GM23338 (cell line): Measurements from ENCODE around the gene COL21A1. TPM values are rescaled to one million over a fixed set of nuclear protein-coding genes. Genes with fewer than 3 reads are reported as not detected.

Source experiments
- ATAC-seq: fragments of 200-7000 bp; cut with Tn5 transposase; 3 replicates; pipeline ENCODE4 v1.9.1; 2020
- DNase-seq: peaks from one replicate; pipeline ENCODE4 v3.0.0-alpha.2; 2015; ENCODE audit warnings: low spot score
- H2AFZ ChIP-seq: fragments of 200-600 bp; sonication (generic); 2 replicates; pipeline ENCODE4 v1.8.0; 2016; ENCODE audit warnings: antibody characterized with exemption, mild to moderate bottlenecking, moderate library complexity
- H3F3A ChIP-seq: fragments of 200-600 bp; sonication (generic); replicated peaks from 2 replicates; pipeline ENCODE4 v1.8.0; 2017; ENCODE audit warnings: antibody characterized with exemption, mixed run types, low read depth
- H3K27ac ChIP-seq: fragments of 200-600 bp; sonication (generic); 2 replicates; pipeline ENCODE4 v1.6.1; 2016; ENCODE audit warnings: low read depth
- H3K27me3 ChIP-seq: fragments of 200-600 bp; sonication (generic); 2 replicates; pipeline ENCODE4 v1.8.0; 2016; ENCODE audit warnings: mild to moderate bottlenecking, mixed run types, moderate library complexity; ENCODE audit not compliant: insufficient read depth
- H3K36me3 ChIP-seq: fragments of 200-600 bp; sonication (generic); 2 replicates; pipeline ENCODE4 v1.8.0; 2016; ENCODE audit warnings: mild to moderate bottlenecking; ENCODE audit not compliant: insufficient read depth
- H3K4me1 ChIP-seq: fragments of 200-600 bp; sonication (generic); 2 replicates; pipeline ENCODE4 v1.8.0; 2016; ENCODE audit warnings: mild to moderate bottlenecking, moderate library complexity; ENCODE audit not compliant: insufficient read depth
- H3K4me2 ChIP-seq: fragments of 200-600 bp; sonication (generic); 2 replicates; pipeline ENCODE4 v1.7.1; 2017; ENCODE audit warnings: mixed run types
- H3K4me3 ChIP-seq: fragments of 200-600 bp; sonication (generic); 2 replicates; pipeline ENCODE4 v1.6.1; 2016; ENCODE audit warnings: mixed run types
- H3K79me2 ChIP-seq: fragments of 200-600 bp; sonication (generic); replicated peaks from 2 replicates; pipeline ENCODE4 v1.8.0; 2017; ENCODE audit warnings: mild to moderate bottlenecking; ENCODE audit not compliant: insufficient read depth
- H3K9me2 ChIP-seq: fragments of 200-600 bp; sonication (generic); 2 replicates; pipeline ENCODE4 v1.8.0; 2017; ENCODE audit not compliant: insufficient read depth
- H4K20me1 ChIP-seq: fragments of 200-600 bp; sonication (generic); replicated peaks from 2 replicates; pipeline ENCODE4 v1.8.0; 2017; ENCODE audit warnings: mild to moderate bottlenecking; ENCODE audit not compliant: insufficient read depth
- H3K27ac Mint-ChIP-seq: 2 replicates; pipeline ENCODE4 v1.8.0; 2020; ENCODE audit warnings: inconsistent platforms, mild to moderate bottlenecking, moderate library complexity, mixed read lengths
- H3K27me3 Mint-ChIP-seq: 3 replicates; pipeline ENCODE4 v1.8.0; 2022; ENCODE audit warnings: low read depth, mild to moderate bottlenecking, moderate library complexity, mixed read lengths, inconsistent platforms; ENCODE audit not compliant: insufficient read depth, poor library complexity
- H3K36me3 Mint-ChIP-seq: 3 replicates; pipeline ENCODE4 v1.8.0; 2021; ENCODE audit warnings: low read depth, mild to moderate bottlenecking, inconsistent platforms, moderate library complexity, mixed read lengths
- H3K4me1 Mint-ChIP-seq: 3 replicates; pipeline ENCODE4 v1.8.0; 2020; ENCODE audit warnings: mild to moderate bottlenecking, inconsistent platforms, mixed read lengths
- H3K4me3 Mint-ChIP-seq: 3 replicates; pipeline ENCODE4 v1.8.0; 2021; ENCODE audit warnings: moderate library complexity, mild to moderate bottlenecking, inconsistent platforms, mixed read lengths
- H3K9me3 Mint-ChIP-seq: 3 replicates; pipeline ENCODE4 v1.8.0; 2020; ENCODE audit warnings: moderate library complexity, mild to moderate bottlenecking, inconsistent platforms, mixed read lengths
- CREB1 ChIP-seq: fragments of 250-450 bp; sonication (Bioruptor Pico); IDR thresholded peaks from 2 replicates; pipeline ENCODE4 v1.5.0; 2020; ENCODE audit warnings: low read depth, mild to moderate bottlenecking, moderate library complexity
- EZH2 ChIP-seq: fragments of 200-600 bp; sonication (generic); IDR thresholded peaks from one replicate; pipeline ENCODE4 v1.8.0; 2017; ENCODE audit warnings: antibody characterized with exemption, mild to moderate bottlenecking, low read depth; ENCODE audit not compliant: unreplicated experiment
- EZH2phosphoT487 ChIP-seq: fragments of 200-600 bp; sonication (generic); IDR thresholded peaks from one replicate; pipeline ENCODE4 v1.8.1; 2018; ENCODE audit warnings: antibody characterized with exemption; ENCODE audit not compliant: unreplicated experiment
- JUNB ChIP-seq: IDR thresholded peaks from one replicate; pipeline ENCODE4 v1.6.1; 2016; ENCODE audit warnings: antibody characterized with exemption; ENCODE audit not compliant: unreplicated experiment
- NANOG ChIP-seq: IDR thresholded peaks from 2 replicates; pipeline ENCODE4 v1.6.1; 2016; ENCODE audit warnings: antibody characterized with exemption, borderline replicate concordance
- POLR2AphosphoS5 ChIP-seq: IDR thresholded peaks from 2 replicates; pipeline ENCODE4 v1.6.1; 2016; ENCODE audit warnings: antibody characterized with exemption, low read depth
- STAT1 ChIP-seq: IDR thresholded peaks from one replicate; pipeline ENCODE4 v1.6.1; 2016; ENCODE audit warnings: antibody characterized with exemption; ENCODE audit not compliant: unreplicated experiment
- ZNF331 ChIP-seq: fragments of 250-450 bp; sonication (Bioruptor Pico); IDR thresholded peaks from 2 replicates; pipeline ENCODE4 v1.5.0; 2020; ENCODE audit warnings: low read depth, mild to moderate bottlenecking, moderate library complexity
- polyA plus RNA-seq: library from polyadenylated mRNA; unstranded; fragments of >200 nt; fragmentation: Nextera tagmentation; extraction: Ambion mirVana; gene quantifications from 2 replicates; pipeline ENCODE4 v1.2.1, GENCODE V29; 2016
- total RNA-seq: library from RNA; depleted of rRNA; stranded (reverse); fragments of >200 nt; shearing (Covaris generic); gene quantifications from 2 replicates; pipeline ENCODE4 v1.2.3, GENCODE V29; 2014
- TF ChIP-seq, protein P1 (sequence below): IDR thresholded peaks from one replicate; pipeline ENCODE4 v1.6.1; 2018; ENCODE audit warnings: antibody characterized with exemption; ENCODE audit not compliant: unreplicated experiment

Gene COL21A1
- total and polyA plus RNA-seq, 2 experiments from 2014 or later: 5.0 to 6.2 TPM

DNA sequence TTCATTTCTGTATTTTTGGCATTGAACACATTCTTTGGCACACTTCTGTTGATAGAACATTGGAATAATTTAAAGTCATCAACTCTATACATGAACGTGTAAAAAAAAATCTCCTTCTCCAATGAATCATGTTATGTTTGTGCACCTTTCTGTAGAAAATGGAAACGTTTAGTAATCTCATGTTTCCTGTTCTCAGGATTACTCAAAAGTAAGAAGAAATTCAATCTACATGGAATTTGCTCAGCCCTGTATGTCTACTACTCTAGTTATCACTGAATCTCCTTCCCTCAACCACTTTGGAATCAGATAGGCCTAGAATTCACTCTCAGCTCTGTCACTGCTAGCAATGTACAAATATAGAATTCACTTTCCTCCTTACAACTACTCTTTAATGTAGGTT lies 103.6 kb downstream of the COL21A1 start:
- DNase-seq (no peak), ATAC-seq (no peak)
- peaks cover 16% of the 10 kb centered on the region for H3K9me2 ChIP-seq
- Mint-ChIP-seq H3K4me1 (no peaks in the 10 kb centered on the region), H3K4me3 (no peak overlapping the region), H3K27me3 (no peaks in the 10 kb centered on the region), H3K9me3 (peaks cover 2% of the 10 kb centered on the region; the same call in 2 of the 3 replicates), H3K36me3 (0 out of 3 replicates have a peak, but pooled peaks cover 3% of the 10 kb centered on the region), H3K27ac (no peak overlapping the region)
- H3K27me3 ChIP-seq: no peaks in the 10 kb centered on the region
- H4K20me1 ChIP-seq: no peaks in the 10 kb centered on the region
- H3K4me2 ChIP-seq: no peak overlapping the region
- no peak overlapping the region for H2AFZ ChIP-seq
- no peaks in the 10 kb centered on the region for H3K36me3 ChIP-seq
- H3K27ac ChIP-seq: no peak overlapping the region
- H3F3A ChIP-seq: no peaks in the 10 kb centered on the region
- 0 out of 2 replicates have a peak, but pooled peaks cover 4% of the 10 kb centered on the region for H3K4me1 ChIP-seq
- no peaks in the 10 kb centered on the region for H3K79me2 ChIP-seq
- no peak overlapping the region for H3K4me3 ChIP-seq
- TF ChIP-seq, protein P1, sequence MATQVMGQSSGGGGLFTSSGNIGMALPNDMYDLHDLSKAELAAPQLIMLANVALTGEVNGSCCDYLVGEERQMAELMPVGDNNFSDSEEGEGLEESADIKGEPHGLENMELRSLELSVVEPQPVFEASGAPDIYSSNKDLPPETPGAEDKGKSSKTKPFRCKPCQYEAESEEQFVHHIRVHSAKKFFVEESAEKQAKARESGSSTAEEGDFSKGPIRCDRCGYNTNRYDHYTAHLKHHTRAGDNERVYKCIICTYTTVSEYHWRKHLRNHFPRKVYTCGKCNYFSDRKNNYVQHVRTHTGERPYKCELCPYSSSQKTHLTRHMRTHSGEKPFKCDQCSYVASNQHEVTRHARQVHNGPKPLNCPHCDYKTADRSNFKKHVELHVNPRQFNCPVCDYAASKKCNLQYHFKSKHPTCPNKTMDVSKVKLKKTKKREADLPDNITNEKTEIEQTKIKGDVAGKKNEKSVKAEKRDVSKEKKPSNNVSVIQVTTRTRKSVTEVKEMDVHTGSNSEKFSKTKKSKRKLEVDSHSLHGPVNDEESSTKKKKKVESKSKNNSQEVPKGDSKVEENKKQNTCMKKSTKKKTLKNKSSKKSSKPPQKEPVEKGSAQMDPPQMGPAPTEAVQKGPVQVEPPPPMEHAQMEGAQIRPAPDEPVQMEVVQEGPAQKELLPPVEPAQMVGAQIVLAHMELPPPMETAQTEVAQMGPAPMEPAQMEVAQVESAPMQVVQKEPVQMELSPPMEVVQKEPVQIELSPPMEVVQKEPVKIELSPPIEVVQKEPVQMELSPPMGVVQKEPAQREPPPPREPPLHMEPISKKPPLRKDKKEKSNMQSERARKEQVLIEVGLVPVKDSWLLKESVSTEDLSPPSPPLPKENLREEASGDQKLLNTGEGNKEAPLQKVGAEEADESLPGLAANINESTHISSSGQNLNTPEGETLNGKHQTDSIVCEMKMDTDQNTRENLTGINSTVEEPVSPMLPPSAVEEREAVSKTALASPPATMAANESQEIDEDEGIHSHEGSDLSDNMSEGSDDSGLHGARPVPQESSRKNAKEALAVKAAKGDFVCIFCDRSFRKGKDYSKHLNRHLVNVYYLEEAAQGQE: no peak
- TF ChIP-seq JUNB (no peak), EZH2 (no peak), NANOG (no peak), STAT1 (no peak), EZH2phosphoT487 (no peak), ZNF331 (CRISPR knock-in tag) (no peak)

DNA sequence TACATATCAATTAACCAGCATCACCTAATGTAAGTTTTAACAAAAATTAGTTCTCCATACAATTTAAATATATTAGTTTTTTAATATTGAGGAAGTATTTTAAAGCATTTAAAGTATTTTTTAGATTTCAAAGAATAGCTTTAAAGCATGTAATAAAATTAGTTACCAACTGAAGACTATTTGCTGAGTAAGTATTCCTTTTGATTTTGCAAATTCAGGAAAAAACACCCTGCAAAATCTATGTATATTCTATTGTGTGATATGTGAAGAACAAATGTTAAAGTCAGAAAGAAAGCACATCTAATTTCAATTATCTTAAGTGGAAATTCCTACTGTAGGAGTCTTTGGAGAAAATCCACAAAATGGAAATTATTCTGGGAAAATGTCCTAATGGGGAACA lies 107.3 kb downstream of the COL21A1 start:
- Mint-ChIP-seq H3K4me1 (no peaks in the 10 kb centered on the region), H3K27ac (no peak overlapping the region), H3K9me3 (peaks cover 10% of the 10 kb centered on the region), H3K4me3 (no peak overlapping the region), H3K27me3 (peaks cover 2% of the 10 kb centered on the region), H3K36me3 (peaks cover 11% of the 10 kb centered on the region; the same call in 2 of the 3 replicates)
- Histone ChIP-seq H3K36me3 (no peaks in the 10 kb centered on the region), H4K20me1 (no peaks in the 10 kb centered on the region), H3K4me2 (no peak overlapping the region), H3K4me3 (no peak overlapping the region), H3F3A (no peaks in the 10 kb centered on the region), H2AFZ (no peak overlapping the region), H3K9me2 (peaks cover 15% of the 10 kb centered on the region), H3K4me1 (0 out of 2 replicates have a peak, but pooled peaks cover 4% of the 10 kb centered on the region), H3K79me2 (no peaks in the 10 kb centered on the region), H3K27ac (no peak overlapping the region), H3K27me3 (no peaks in the 10 kb centered on the region)
- ATAC-seq (no peak), DNase-seq (no peak)
- TF ChIP-seq POLR2AphosphoS5: no peak
- TF ChIP-seq ZNF331 (CRISPR knock-in tag): no peak
- no peak for TF ChIP-seq CREB1 (CRISPR knock-in tag)
- TF ChIP-seq NANOG: no peak
- TF ChIP-seq, protein P1: no peak
- TF ChIP-seq EZH2phosphoT487: no peak
- TF ChIP-seq EZH2: no peak
- no peak for TF ChIP-seq JUNB
